Transverse colon (tissue), 4 donors: ENCODE data around the gene NOB1. TPM values are rescaled to one million over a fixed set of nuclear protein-coding genes. Genes with fewer than 3 reads are reported as not detected.

Experiments used
- DNase-seq: peaks from one replicate; pipeline ENCODE4 v3.0.0-alpha.2; 2019
- H3K27ac ChIP-seq, 4 donors: fragments of 200-600 bp; sonication (generic); 2 replicates each; pipeline ENCODE4 v1.5.1; 2016 to 2018; ENCODE audit warnings: inconsistent platforms in 4 of 4
- H3K27me3 ChIP-seq: fragments of 200-600 bp; sonication (generic); 2 replicates; pipeline ENCODE4 v1.5.1; 2017; ENCODE audit warnings: inconsistent platforms
- H3K36me3 ChIP-seq, 4 donors: fragments of 200-600 bp; sonication (generic); 2 replicates each; pipeline ENCODE4 v1.5.1; 2017 to 2019; ENCODE audit warnings: inconsistent platforms in 4 of 4
- H3K4me1 ChIP-seq, 4 donors: fragments of 200-600 bp; sonication (generic); 2 replicates each; pipeline ENCODE4 v1.5.1; 2017 to 2020; ENCODE audit warnings: inconsistent platforms in 4 of 4
- H3K4me3 ChIP-seq, 4 donors: fragments of 200-600 bp; sonication (generic); 1 replicate in 1 of 4; 2 replicates in 3 of 4; pipeline versions ENCODE4 v1.5.1 to v1.6.1; 2017 to 2019; ENCODE audit warnings: inconsistent platforms in 4 of 4
- H3K9me3 ChIP-seq, 2 donors: fragments of 200-600 bp; sonication (generic); 2 replicates each; pipeline ENCODE4 v1.5.1; 2017 to 2019; ENCODE audit warnings: inconsistent platforms in 2 of 2
- CTCF ChIP-seq, 5 experiments: fragments of 200-600 bp in 3 of 5; fragments of 450-650 bp in 2 of 5; sonication (generic) in 3 of 5; IDR thresholded peaks; 1 replicate in 2 of 5; 2 replicates in 3 of 5; pipeline ENCODE4 v1.5.1; 2016 to 2017; ENCODE audit warnings: antibody characterized with exemption in 5 of 5, inconsistent platforms in 3 of 5, mild to moderate bottlenecking in 2 of 5, moderate library complexity in 1 of 5
- EP300 ChIP-seq: sonication (generic); formaldehyde crosslinking; IDR thresholded peaks from one replicate; pipeline ENCODE4 v1.6.1; 2017; ENCODE audit warnings: antibody characterized with exemption, low read depth
- POLR2A ChIP-seq: fragments of 450-650 bp; IDR thresholded peaks from one replicate; pipeline ENCODE4 v1.6.1; 2016; ENCODE audit warnings: antibody characterized with exemption, mild to moderate bottlenecking, moderate library complexity
- POLR2AphosphoS5 ChIP-seq, 3 donors: sonication (generic); formaldehyde crosslinking; IDR thresholded peaks; one replicate each; pipeline ENCODE4 v1.6.1; 2016; ENCODE audit warnings: antibody characterized with exemption in 3 of 3
- WGBS, 2 donors: methylation state at CpG; one replicate each; pipeline ENCODE4 v1.1.5; 2018; ENCODE audit warnings: low coverage in 1 of 2; 5-methylcytosine and 5-hydroxymethylcytosine counted together
- in situ Hi-C, 4 donors: fragments of 200-750 bp; cut with MboI; loops; one replicate each; pipeline versions ENCODE4 v1.15.0 to v1.15.1; 2017; ENCODE audit warnings: low sequenced_read_pairs in 3 of 4, low pct_ligation_motif_present in 1 of 4, low pct_unique_long_range_greater_than_20kb in 1 of 4
- intact Hi-C: fragments of 100-400 bp; cut with DNase I; formaldehyde crosslinking; loops from one replicate; pipeline ENCODE4 v1.15.1; 2023; ENCODE audit warnings: low total_unique reads
- total RNA-seq, 4 donors: library from RNA; depleted of rRNA; stranded (reverse); fragments of >200 nt; gene quantifications; one replicate each; pipeline ENCODE4 v1.1.0, GENCODE V29; 2016

NOB1 gene
- total RNA-seq, 4 donors from 2014 or later: 21.2 to 60.2 (median 34.0) TPM

- no peaks in the 10 kb centered on the region for H3K27me3 ChIP-seq
- H3K4me3 ChIP-seq: peak within 1 kb of the TSS; percentile 29 to 58 (median 38)
- in situ Hi-C loops: no loop called here
- WGBS, 2 donors: 0% methylated on average over 1 to 23 of the region's 31 CpGs
- peak within 1 kb of the TSS; percentile 90 to 92 (median 90) for H3K27ac ChIP-seq
- peak; percentile 96 for DNase-seq
- intact Hi-C loops: no loop called here
- TF ChIP-seq POLR2AphosphoS5 (IDR thresholded peaks at IDR 0.05): peak; percentile 85 to 94 (median 91)
- TF ChIP-seq POLR2A: peak; percentile 90
- TF ChIP-seq CTCF (IDR thresholded peaks at IDR 0.05): no peak
- H3K9me3 ChIP-seq: no peaks in the 10 kb centered on the region
- no peaks in the 10 kb centered on the region for H3K36me3 ChIP-seq
- H3K4me1 ChIP-seq: peaks cover 0 to 44% (median 40%) of the 10 kb centered on the region in 4 donors
Measured at GRCh38 chr16:69726313-69727060, 28.2 kb downstream of the NOB1 start, which contains the start of gene NQO1. NQO1 (minus strand) TSS chr16:69726560; CDS start chr16:69726439, 121 bp downstream.

- H3K27me3 ChIP-seq: no peaks in the 10 kb centered on the region
- H3K36me3 ChIP-seq: no peaks in the 10 kb centered on the region
- no peak for DNase-seq
- H3K4me3 ChIP-seq: peak overlapping the region; percentile 9 to 58 (median 38)
- in situ Hi-C loops: no loop called here
- intact Hi-C loops: no loop called here
- peaks cover 0 to 49% (median 41%) of the 10 kb centered on the region in 4 donors for H3K4me1 ChIP-seq
- 66 to 80% methylated on average over 7 to 32 of the region's 32 CpGs for WGBS, 2 donors
- H3K27ac ChIP-seq: peak overlapping the region; percentile 90 to 92 (median 90)
- no peak for TF ChIP-seq CTCF (IDR thresholded peaks at IDR 0.05)
- no peak for TF ChIP-seq POLR2AphosphoS5 (IDR thresholded peaks at IDR 0.05)
- TF ChIP-seq POLR2A: no peak
- no peaks in the 10 kb centered on the region for H3K9me3 ChIP-seq
Measured at GRCh38 chr16:69725480-69726312, 29.0 kb downstream of the NOB1 start.

GRCh38 chr16:69724981-69725479, 29.7 kb downstream of the NOB1 start:
- H3K4me3 ChIP-seq: peak overlapping the region in 2 of 4 donors; percentile 11 to 40
- peak overlapping the region; percentile 90 to 92 (median 90) for H3K27ac ChIP-seq
- no peaks in the 10 kb centered on the region for H3K9me3 ChIP-seq
- no peak for DNase-seq
- no peaks in the 10 kb centered on the region for H3K27me3 ChIP-seq
- 63 to 65% methylated on average over 4 to 6 of the region's 6 CpGs for WGBS, 2 donors
- peaks cover 0 to 50% (median 41%) of the 10 kb centered on the region in 4 donors for H3K4me1 ChIP-seq
- no peaks in the 10 kb centered on the region for H3K36me3 ChIP-seq
- in situ Hi-C loops: loop anchor here in 1 of 4 donors (25.0 kb wide), 1 partner anchor 338 kb away; the partner anchor contains the start of gene TERF2
- intact Hi-C loops: no loop called here
- TF ChIP-seq CTCF (IDR thresholded peaks at IDR 0.05) (no peak), EP300 (no peak), POLR2A (no peak), POLR2AphosphoS5 (IDR thresholded peaks at IDR 0.05) (no peak)

GRCh38 chr16:69724414-69724873, 30.3 kb downstream of the NOB1 start:
- intact Hi-C loops (no loop called here), in situ Hi-C loops (loop anchor here in 1 of 4 donors (25.0 kb wide), 1 partner anchor 337 kb away; the partner anchor contains the start of gene TERF2)
- no peak for DNase-seq
- Histone ChIP-seq H3K36me3 (no peaks in the 10 kb centered on the region), H3K27ac (peak overlapping the region; percentile 90 to 92 (median 90)), H3K27me3 (no peaks in the 10 kb centered on the region), H3K9me3 (no peaks in the 10 kb centered on the region), H3K4me1 (peaks cover 0 to 50% (median 41%) of the 10 kb centered on the region in 4 donors), H3K4me3 (peak overlapping the region in 1 of 4 donors; percentile 40)
- 77 to 100% methylated on average over 1 to 2 of the region's 2 CpGs for WGBS, 2 donors
- TF ChIP-seq CTCF (IDR thresholded peaks at IDR 0.05): no peak
- TF ChIP-seq POLR2A: no peak
- no peak for TF ChIP-seq POLR2AphosphoS5 (IDR thresholded peaks at IDR 0.05)
- TF ChIP-seq EP300: no peak
